Mucosa of stomach (tissue), 1 donor: ENCODE measurements around the gene CCDC43.

Source experiments
- H3K27me3 ChIP-seq: one replicate; pipeline ENCODE4 v1.7.0; 2013; ENCODE audit warnings: mild to moderate bottlenecking, low read length; ENCODE audit not compliant: control insufficient read depth, insufficient read depth
- H3K36me3 ChIP-seq: one replicate; pipeline ENCODE4 v1.7.0; 2013; ENCODE audit warnings: low read length; ENCODE audit not compliant: control insufficient read depth, insufficient read depth
- H3K4me1 ChIP-seq: one replicate; pipeline ENCODE4 v1.7.0; 2013; ENCODE audit warnings: mild to moderate bottlenecking, low read length; ENCODE audit not compliant: control insufficient read depth, insufficient read depth
- H3K4me3 ChIP-seq: one replicate; pipeline ENCODE4 v1.7.0; 2013; ENCODE audit warnings: low read length
- H3K9ac ChIP-seq: one replicate; pipeline ENCODE4 v1.7.0; 2013; ENCODE audit warnings: mild to moderate bottlenecking, low read length, moderate library complexity
- H3K9me3 ChIP-seq: one replicate; pipeline ENCODE4 v1.7.0; 2013; ENCODE audit warnings: mild to moderate bottlenecking, low read length, moderate library complexity; ENCODE audit not compliant: control insufficient read depth
- donor health status: Pancreatic carcinoma.

CCDC43 gene

DNA sequence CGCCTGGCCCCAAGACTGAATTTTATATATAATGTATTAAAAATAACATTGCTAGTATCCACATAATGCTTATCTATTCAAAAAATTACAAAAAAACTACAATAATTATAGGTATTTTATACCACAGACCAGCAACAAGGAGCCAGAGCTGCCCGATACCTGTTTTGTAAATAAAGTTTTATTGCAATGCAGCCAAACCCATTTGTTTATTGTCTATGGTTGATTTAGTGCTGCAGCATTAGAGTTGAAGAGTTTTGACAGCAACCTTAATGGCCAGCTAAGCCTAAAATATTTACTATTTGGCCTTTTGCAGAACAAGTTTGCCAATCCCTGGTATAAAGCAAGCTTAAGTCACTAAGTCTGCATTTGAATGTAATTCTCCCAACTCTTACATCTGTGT lies 27.7 kb downstream of the CCDC43 start:
- H3K9ac ChIP-seq, result no peak overlapping the region
- no peak overlapping the region for H3K4me3 ChIP-seq
- no peaks in the 10 kb centered on the region for H3K4me1 ChIP-seq
- H3K9me3 ChIP-seq, result no peaks in the 10 kb centered on the region
- no peaks in the 10 kb centered on the region for H3K36me3 ChIP-seq
- peaks cover 8% of the 10 kb centered on the region for H3K27me3 ChIP-seq

DNA sequence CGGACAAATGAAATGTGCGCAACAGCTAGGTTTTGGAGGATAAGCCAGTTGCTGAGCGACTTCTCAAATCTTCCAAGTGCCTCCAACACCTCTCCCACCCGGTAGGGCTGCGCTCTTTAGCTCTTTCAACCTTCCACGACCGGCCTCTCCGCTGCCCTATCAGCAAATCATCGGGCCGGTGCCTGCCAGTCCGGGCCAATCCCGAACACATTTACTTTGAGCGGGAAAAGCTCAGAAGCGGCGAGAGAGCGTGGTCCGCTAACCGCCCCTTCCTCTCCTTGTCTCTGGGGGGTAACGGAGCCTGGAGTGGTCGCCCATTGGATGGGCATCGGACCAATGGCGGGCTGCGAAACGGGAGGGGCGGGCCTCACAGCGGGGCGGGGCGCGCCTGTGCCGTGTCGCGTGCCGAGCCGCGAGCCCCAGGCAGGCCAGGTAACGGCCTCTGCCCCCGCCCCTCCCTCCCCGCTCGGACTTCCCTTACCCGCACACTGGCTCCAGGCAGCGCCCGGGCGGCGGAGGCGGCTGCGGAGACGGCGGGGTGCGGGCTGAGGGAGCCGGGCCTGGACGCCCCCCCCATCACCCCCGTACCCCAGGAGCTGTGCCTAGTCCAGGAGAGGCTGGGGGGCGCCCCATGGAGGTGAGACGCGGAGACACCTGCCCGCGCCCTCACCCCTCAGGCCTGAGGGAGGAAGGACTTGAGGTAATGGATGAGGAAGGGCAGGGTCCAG lies 33.4 kb downstream of the CCDC43 start, which contains the start of gene MEIOC:
TSS of gene MEIOC (plus strand) at position 486 of the 728 bp plus-strand sequence. CDS start at position 632, 146 bp downstream.
- Histone ChIP-seq H3K4me3 (no peak within 1 kb of the TSS), H3K27me3 (peaks cover 26% of the 10 kb centered on the region)

DNA sequence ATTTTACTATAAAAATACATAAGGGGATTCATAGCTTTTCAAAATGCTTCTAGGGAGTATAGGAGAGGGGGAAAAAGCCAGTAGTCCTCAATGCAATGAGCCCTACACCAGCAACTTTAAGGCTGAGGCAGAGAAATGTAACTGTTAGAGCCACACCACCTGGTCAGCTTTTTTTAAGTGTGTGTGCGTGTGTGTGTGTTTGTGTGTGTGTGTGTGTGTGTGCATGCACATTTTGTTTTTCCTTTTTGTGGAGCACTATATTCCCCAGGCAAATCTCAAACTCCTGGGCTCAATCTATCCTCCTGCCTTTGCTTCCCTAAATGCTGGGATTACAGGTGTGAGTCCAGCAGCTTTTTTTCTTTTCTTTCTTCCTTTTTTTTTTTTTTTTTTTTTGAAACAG lies 35.6 kb downstream of the CCDC43 start:
- Histone ChIP-seq H3K4me3 (no peak overlapping the region), H3K27me3 (peaks cover 26% of the 10 kb centered on the region), H3K9me3 (no peaks in the 10 kb centered on the region), H3K9ac (no peak overlapping the region), H3K36me3 (no peaks in the 10 kb centered on the region), H3K4me1 (no peaks in the 10 kb centered on the region)

More for the DNA sequence above, 33.4 kb downstream of the CCDC43 start, which contains the start of gene MEIOC:
- no peaks in the 10 kb centered on the region for H3K36me3 ChIP-seq
- no peaks in the 10 kb centered on the region for H3K4me1 ChIP-seq
- H3K9ac ChIP-seq, result no peak within 1 kb of the TSS
- no peaks in the 10 kb centered on the region for H3K9me3 ChIP-seq

GRCh38 chr17:44653384-44653783 lies 36.2 kb downstream of the CCDC43 start:
- Histone ChIP-seq H3K36me3 (no peaks in the 10 kb centered on the region), H3K27me3 (peaks cover 26% of the 10 kb centered on the region)

DNA sequence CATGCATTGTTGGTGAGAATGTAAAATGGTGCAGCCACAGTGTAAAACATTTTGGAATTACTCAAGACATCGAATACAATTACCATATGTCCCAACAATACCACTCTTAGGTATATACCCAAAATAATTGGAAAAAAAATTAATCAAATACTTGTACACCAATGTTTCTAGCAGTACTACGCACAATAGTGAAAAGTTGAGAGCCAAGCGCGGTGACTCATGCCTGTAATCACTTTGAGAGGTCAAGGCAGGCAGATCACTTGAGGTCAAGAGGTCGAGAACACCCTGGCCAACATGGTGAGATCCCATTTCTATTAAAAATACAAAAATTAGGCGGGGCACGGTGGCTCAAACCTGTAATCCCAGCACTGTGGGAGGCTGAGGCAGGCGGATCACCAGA lies 36.8 kb downstream of the CCDC43 start:
- no peak overlapping the region for H3K9ac ChIP-seq
- no peak overlapping the region for H3K4me3 ChIP-seq
- peaks cover 24% of the 10 kb centered on the region for H3K27me3 ChIP-seq
- no peaks in the 10 kb centered on the region for H3K9me3 ChIP-seq
- H3K4me1 ChIP-seq, result no peaks in the 10 kb centered on the region
- no peaks in the 10 kb centered on the region for H3K36me3 ChIP-seq

More at GRCh38 chr17:44653384-44653783, 36.2 kb downstream of the CCDC43 start:
- Histone ChIP-seq H3K4me1 (no peaks in the 10 kb centered on the region), H3K4me3 (no peak overlapping the region), H3K9ac (no peak overlapping the region), H3K9me3 (no peaks in the 10 kb centered on the region)

DNA sequence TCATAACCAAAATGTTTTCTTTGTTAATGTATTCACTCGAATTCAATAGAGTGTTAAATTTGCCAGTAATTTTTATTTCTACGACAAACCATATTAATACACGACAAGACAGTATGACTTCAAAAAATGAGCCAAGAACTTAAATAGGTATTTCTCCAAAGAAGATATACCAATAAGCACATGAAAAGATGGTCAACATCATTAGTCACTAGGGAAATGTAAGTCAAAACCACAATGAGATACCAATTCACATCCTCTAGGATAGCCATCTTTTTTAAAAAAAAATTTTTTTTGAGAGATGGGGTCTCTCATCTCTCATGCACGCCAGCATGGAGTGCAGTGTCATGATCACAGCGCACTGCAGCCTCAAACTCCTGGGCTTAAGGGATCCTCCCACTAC lies 38.3 kb downstream of the CCDC43 start:
- no peaks in the 10 kb centered on the region for H3K9me3 ChIP-seq
- H3K9ac ChIP-seq, result no peak overlapping the region
- H3K36me3 ChIP-seq, result no peaks in the 10 kb centered on the region
- peaks cover 14% of the 10 kb centered on the region for H3K27me3 ChIP-seq
- H3K4me1 ChIP-seq, result no peaks in the 10 kb centered on the region
- H3K4me3 ChIP-seq, result no peak overlapping the region

GRCh38 chr17:44648963-44649362 lies 40.6 kb downstream of the CCDC43 start:
- Histone ChIP-seq H3K27me3 (peaks cover 2% of the 10 kb centered on the region), H3K4me3 (no peak overlapping the region), H3K36me3 (no peaks in the 10 kb centered on the region), H3K9me3 (no peaks in the 10 kb centered on the region), H3K9ac (no peak overlapping the region), H3K4me1 (no peaks in the 10 kb centered on the region)

DNA sequence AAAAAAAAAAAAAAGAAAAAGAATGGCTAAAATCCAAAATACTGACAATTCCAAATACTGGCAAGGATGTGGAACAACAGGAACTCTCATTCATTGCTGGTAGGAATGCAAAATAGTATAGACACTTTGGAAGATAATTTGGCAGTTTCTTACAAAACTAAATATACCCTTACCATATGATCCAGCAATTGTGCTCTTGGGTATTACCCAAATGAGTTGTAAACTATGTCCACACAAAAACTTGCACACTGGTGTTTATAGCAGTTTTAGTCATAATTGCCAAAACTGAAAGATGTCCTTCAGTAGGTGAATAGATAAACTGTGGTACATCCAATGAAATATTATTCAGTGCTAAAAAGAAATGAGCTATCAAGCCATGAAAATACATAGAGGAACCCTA lies 41.8 kb downstream of the CCDC43 start:
- H3K27me3 ChIP-seq, result no peaks in the 10 kb centered on the region
- no peaks in the 10 kb centered on the region for H3K9me3 ChIP-seq
- H3K4me3 ChIP-seq, result no peak overlapping the region
- no peak overlapping the region for H3K9ac ChIP-seq
- H3K36me3 ChIP-seq, result no peaks in the 10 kb centered on the region
- no peaks in the 10 kb centered on the region for H3K4me1 ChIP-seq

GRCh38 chr17:44646280-44646679 lies 43.3 kb downstream of the CCDC43 start:
- Histone ChIP-seq H3K36me3 (no peaks in the 10 kb centered on the region), H3K9me3 (no peaks in the 10 kb centered on the region)

DNA sequence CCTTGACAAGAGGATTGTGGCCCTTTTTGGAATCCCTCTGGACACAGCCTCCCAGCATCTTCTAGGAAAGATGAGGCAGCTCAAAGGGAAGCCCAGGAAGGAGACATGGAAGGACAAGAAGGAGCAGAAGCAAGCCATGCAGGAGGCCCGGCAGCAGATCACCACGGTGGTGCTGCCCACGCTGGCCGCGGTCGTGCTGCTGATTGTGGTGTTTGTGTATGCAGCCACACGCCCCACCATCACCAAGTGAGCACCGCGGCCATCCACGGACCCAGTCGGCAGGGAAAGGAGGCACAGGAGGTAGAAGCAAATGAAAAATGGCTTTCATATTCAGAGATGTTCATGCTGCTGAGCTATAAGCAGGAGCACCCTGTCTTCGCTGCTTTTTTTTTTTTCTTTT lies 44.2 kb downstream of the CCDC43 start:
- H3K9ac ChIP-seq, result no peak overlapping the region
- H3K4me3 ChIP-seq, result no peak overlapping the region
- H3K27me3 ChIP-seq, result peaks cover 3% of the 10 kb centered on the region
- no peaks in the 10 kb centered on the region for H3K9me3 ChIP-seq
- H3K36me3 ChIP-seq, result no peaks in the 10 kb centered on the region
- H3K4me1 ChIP-seq, result no peaks in the 10 kb centered on the region

More at GRCh38 chr17:44646280-44646679, 43.3 kb downstream of the CCDC43 start:
- peaks cover 3% of the 10 kb centered on the region for H3K27me3 ChIP-seq
- H3K4me3 ChIP-seq, result no peak overlapping the region
- H3K4me1 ChIP-seq, result no peaks in the 10 kb centered on the region
- no peak overlapping the region for H3K9ac ChIP-seq

GRCh38 chr17:44642834-44643233 lies 46.7 kb downstream of the CCDC43 start:
- Histone ChIP-seq H3K4me1 (no peaks in the 10 kb centered on the region), H3K9ac (no peak overlapping the region), H3K36me3 (no peaks in the 10 kb centered on the region), H3K4me3 (no peak overlapping the region), H3K27me3 (peaks cover 3% of the 10 kb centered on the region), H3K9me3 (no peaks in the 10 kb centered on the region)

DNA sequence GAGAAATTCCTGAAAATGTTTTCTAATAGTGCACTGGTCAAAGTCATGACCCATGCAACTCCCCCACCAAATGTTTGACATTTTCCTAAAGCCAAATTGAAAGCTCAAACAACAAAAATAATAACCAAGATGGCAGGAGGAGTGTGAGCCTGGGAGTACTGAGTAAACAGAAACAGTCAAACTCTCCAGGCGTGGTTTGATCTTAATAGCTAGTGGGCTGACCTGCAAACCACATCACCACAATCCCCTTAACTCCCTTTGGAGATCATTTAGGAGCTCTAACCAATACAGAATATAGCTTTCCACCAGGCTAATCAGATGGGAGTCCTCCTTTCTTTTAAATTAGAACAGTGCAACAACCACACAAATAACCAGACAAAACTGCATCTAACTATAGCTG lies 52.5 kb downstream of the CCDC43 start:
- no peaks in the 10 kb centered on the region for H3K4me1 ChIP-seq
- H3K9me3 ChIP-seq, result no peaks in the 10 kb centered on the region
- H3K27me3 ChIP-seq, result peaks cover 2% of the 10 kb centered on the region
- H3K36me3 ChIP-seq, result no peaks in the 10 kb centered on the region
- no peak overlapping the region for H3K9ac ChIP-seq
- H3K4me3 ChIP-seq, result no peak overlapping the region
